22Rv1 (cell line): ENCODE data around the gene TMEM179.

ENCODE experiments used
- ZFX ChIP-seq: fragments of 450-650 bp; IDR thresholded peaks from 2 replicates; pipeline ENCODE4 v1.6.1; 2017; ENCODE audit warnings: antibody characterized with exemption, borderline replicate concordance
- TF ChIP-seq, protein P1 (sequence below): fragments of 450-650 bp; IDR thresholded peaks from 2 replicates; pipeline ENCODE4 v1.5.1; 2017; ENCODE audit warnings: mild to moderate bottlenecking

GRCh38 chr14:104557766-104558165 lies 46.8 kb downstream of the TMEM179 start:
- TF ChIP-seq, protein P1, sequence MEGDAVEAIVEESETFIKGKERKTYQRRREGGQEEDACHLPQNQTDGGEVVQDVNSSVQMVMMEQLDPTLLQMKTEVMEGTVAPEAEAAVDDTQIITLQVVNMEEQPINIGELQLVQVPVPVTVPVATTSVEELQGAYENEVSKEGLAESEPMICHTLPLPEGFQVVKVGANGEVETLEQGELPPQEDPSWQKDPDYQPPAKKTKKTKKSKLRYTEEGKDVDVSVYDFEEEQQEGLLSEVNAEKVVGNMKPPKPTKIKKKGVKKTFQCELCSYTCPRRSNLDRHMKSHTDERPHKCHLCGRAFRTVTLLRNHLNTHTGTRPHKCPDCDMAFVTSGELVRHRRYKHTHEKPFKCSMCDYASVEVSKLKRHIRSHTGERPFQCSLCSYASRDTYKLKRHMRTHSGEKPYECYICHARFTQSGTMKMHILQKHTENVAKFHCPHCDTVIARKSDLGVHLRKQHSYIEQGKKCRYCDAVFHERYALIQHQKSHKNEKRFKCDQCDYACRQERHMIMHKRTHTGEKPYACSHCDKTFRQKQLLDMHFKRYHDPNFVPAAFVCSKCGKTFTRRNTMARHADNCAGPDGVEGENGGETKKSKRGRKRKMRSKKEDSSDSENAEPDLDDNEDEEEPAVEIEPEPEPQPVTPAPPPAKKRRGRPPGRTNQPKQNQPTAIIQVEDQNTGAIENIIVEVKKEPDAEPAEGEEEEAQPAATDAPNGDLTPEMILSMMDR: no peak
- no peak for TF ChIP-seq ZFX
